ENCODE measurements around the gene TIAM2.
A peak's percentile ranks its signal among the peaks of the same experiment; 100 is the strongest.

Gene TIAM2

DNA sequence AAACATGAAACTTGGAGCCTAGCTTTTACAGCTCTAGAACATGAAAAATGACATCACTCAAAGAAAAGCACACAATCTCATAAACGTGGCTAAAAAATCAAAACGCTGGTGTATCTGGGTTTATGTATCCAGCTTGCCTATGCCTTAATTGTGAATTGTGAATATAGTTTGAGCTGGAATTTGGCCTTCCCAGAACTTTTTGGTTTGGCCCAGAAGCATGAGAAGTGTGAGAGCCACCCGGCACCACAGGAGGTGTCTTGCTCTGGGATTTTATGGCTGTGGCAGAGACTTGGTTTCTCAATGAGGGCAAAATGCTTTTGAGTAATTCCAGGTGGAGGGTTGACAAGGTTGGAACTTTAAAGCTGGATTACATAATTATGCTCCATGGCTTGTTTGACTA, 69.2 kb downstream of the TIAM2 start:
- DNase-seq (ENCODE audit: low read depth): no peak

DNA sequence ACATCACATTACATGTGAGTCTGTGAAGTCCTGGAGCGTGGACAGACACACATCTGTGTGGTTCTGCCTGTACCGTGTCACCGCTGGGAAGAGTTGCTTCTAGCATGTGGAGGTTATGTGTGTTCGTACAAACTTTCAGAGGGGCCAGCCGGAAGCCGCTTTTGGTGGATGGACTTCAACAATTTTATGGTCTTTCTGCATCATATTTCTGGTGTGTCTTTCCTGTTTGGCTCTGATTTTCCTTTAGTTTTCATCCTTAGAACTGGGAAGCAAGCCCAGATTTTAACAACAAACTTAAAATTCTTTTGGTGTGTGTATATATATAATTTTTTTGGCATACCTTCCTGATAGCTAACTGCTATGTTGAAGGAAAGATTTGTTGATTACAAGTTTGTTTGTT, 71.2 kb downstream of the TIAM2 start:
- DNase-seq (ENCODE audit: low read depth): no peak

DNA sequence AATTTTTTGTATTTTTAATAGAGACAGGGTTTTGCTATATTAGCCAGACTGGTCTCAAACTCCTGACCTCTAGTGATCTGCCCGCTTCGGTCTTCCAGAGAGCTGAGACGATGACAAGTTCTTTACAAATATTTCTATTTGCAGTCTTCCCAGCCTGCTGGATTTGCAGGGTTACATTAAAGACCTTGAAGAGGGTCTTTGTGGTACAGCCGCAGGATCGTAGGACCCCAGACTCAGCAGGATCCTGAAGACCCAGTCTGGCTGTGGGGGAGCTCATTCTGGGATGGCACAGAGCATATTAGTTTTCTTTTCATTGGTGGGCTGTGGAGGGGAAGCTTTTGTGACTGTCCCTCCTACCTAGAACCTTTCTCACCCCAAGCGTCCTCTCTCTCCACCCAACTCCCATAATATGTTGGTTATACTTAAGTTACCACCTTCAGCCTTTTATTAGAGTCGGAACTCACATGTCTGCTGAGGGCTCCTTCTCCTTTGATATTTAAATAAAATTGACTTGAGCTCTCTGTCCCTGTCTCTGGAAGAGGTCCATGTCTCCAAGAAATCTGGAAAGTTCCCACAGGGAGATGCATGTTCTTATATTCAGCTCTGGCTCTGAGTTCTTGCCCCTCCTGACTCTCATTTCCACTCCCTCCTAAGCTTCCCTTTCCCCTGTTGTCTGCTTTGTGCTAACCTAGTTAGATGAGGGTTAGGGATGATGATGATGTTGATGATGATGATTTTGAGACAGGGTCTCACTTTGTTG, 72.0 kb downstream of the TIAM2 start:
- DNase-seq (ENCODE audit: low read depth): no peak

DNA sequence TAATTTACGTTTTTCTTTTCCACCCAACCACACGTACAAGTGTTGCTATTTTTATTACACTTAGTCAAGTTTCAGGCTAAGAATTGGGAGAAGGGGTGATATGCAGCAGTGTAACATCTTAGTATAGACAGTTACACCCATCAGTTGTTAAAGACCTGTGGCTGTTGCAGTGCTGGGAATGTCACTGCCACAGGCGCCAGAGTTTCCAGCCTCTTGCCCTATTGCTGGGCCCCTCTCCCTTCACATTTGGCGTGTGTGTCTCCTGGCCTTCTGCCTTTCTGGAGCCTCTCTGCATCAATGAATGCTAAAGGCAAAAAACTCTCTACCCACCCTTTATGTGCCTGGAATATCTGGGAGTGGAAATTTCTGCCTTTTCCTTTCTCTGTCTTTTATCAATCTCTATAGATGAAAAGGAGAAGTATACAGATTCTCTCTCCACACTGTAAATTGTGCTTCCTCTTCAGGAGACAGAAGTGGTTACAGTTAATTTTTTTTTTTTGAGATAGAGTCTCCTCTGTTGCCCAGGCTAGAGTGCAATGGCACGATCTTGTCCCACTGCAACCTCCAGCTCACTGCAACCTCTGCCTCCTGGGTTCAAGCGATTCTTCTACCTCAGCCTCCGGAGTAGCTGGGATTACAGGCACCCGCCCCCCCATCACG, 73.0 kb downstream of the TIAM2 start:
- no peak for DNase-seq (ENCODE audit: low read depth)

DNA sequence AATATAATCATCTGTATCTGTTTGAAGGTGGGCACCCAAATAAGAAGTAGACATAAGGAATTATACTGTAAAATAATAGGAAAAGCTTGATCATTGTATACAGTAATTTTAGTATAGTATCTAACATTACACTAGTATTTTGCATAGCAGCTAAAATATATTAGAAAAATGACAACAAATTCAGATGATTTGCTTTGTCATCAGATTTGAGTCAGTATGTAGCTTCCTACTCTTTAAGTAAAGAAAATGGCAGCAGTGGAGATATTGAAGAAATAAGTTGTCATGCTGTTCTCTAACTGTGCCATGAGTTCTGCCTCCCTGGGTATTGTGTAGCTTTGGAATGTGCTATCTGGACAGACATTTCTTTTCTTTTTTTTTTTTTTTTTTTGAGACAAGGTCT, 74.4 kb downstream of the TIAM2 start:
- DNase-seq (ENCODE audit: low read depth): no peak

DNA sequence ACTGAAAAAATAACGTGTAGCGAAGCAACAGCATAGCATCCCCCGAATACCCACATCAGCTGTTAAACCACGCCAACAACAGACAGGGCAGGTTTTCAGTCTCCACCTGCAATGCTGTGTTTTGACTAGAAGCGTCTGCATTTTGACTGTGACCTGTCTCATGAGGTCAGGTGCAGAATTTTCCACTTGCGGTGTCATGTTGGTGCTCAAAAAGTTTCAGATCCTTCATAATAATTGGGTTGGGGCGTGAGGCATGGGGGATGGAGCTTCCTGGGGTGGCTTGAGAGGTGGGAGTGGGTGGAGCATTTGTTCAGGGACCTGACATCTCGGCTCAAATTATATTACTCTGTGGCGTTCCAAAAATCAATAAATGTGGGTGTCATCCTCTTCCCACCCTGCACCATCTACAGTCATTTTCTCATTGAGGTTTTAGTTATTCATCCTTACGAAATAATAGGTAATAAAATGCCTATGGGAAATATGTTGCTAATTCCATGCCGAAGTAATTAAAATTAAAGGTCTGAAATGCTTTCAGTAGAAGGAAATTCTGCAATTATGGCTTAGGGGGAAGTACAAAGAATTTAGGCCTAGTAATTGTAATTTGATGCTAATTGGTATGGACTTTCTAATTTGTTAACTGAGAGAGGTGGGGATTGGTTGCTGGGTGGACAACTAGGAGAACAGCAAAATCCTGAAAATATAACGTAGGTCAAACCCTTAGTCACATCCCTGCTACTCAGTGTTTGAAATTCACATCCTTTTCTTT, 81.0 kb downstream of the TIAM2 start:
- DNase-seq (ENCODE audit: low read depth): no peak

DNA sequence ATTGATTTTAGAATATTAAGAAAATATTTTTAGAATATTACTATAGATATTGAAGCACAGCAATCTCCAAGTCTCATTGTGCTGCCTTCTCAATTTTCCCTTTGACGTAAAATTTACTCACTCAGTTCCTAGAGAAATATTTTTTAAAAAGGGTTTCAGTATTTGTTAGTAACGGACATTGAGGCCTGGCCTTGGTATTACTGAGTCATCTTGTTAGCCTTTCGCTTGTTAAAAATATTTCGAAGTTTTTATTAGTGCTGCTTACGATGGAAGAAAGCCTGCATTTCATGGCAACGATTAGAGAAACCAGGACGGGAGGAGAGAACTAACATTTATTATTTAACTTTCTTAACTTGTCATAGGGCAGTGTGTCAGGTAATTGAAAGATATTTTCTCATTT, 82.2 kb downstream of the TIAM2 start:
- no peak for DNase-seq (ENCODE audit: low read depth)

DNA sequence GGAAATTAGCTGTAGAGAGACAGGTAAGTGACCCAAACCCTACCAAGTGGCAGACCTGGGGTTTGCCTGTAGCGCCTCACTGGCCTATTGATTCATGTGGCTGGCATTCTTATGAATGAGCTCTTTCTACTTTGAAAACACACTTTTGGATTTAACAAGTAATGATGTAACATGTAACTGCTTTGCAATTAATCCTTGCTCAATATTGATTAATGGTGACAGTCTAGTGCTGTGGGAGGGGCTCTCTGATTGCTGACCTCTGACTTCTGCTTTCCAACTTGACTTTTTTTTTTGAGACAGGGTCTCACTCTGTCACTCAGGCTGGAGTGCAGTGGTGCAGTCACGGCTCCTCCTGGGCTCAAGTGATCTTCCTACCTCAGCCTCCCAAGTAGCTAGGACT, 82.7 kb downstream of the TIAM2 start:
- no peak for DNase-seq (ENCODE audit: low read depth)

DNA sequence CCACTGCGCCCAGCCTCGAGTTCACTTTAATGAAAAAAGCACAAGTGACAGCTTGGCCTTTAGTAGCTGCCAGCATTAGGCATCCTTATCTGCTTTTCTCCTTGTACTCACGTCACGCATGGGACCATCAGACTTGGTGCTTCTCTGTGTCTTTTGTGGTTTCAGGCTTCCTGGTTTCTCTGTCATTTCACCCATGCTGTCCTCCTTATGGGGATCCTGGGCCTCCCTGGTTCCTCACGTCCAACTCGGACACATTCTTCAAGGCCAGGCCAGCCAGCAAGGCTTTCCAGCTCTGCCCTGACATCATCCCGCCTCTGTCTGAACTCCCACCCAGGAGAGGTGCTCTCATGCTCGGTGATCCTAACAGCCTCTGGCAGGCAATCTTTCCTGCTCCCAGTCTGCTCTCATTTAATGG, 83.2 kb downstream of the TIAM2 start:
- no peak for DNase-seq (ENCODE audit: low read depth)

DNA sequence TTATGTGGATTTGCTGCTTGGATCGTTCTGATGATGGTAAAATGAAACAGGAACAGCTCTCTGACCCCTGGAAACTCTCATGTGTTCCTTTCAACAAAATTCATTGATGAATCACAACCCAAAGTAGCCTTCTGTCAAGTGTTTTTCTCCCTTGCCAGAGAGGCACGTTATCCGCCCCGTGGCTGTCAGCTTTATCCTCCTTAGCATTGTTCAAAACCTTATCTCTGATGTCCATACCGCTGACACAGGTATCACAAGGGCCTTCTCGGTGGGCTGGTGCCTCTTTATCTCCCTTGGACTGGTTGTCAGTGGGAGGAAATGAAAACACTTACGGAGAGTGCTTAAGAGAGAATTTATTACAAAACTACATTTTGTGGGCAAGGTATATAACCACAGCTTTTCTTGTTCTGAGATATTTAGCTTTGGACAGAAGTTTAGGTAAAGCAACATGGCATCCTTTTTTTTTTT, 84.9 kb downstream of the TIAM2 start:
- DNase-seq (ENCODE audit: low read depth): no peak

DNA sequence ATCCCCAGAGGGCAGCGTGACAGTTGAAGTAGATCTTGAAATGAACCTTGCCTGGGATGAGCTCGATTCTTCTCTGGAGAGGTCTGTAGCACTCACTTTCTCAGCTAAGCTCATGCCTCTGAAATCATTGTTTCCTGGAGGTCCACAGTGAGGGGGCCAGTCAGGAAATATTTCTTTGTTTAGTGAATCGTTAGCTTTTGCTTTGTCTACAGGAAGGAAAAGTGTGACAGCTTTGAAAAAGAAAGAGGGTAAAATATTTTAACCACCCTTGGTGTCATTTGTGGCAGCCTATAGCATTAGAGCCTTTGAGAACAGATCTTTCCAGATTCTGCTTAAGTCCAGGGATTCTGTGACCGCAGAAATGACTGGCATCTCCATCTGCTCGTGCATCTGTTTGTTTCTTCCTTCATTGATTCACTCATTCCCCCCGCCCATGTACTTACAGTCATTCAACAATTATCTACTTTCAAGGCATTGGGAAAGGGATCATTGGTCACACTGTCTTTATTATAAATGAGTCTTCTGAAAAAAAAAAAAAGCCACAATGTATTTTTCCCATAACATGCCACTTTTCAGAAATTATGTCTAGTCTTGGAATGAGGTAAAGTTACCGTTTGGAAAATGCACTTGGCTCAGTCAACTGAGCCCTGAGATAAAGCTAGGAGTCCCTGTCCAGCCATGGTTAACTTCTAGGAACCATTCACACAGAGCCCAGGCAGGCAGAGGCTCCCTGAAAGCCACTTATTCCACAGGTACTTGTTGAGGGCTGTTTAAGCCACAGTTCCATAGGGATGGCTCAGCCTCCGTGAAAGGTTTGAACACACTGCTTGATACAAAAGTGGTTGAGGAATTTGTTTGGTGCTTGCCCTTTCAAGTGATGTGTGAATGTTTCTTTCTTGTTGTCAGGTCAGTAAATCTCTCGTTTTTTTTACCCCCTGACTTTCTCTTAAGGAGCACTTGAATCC, 86.0 kb downstream of the TIAM2 start:
- no peak for DNase-seq (ENCODE audit: low read depth)

DNA sequence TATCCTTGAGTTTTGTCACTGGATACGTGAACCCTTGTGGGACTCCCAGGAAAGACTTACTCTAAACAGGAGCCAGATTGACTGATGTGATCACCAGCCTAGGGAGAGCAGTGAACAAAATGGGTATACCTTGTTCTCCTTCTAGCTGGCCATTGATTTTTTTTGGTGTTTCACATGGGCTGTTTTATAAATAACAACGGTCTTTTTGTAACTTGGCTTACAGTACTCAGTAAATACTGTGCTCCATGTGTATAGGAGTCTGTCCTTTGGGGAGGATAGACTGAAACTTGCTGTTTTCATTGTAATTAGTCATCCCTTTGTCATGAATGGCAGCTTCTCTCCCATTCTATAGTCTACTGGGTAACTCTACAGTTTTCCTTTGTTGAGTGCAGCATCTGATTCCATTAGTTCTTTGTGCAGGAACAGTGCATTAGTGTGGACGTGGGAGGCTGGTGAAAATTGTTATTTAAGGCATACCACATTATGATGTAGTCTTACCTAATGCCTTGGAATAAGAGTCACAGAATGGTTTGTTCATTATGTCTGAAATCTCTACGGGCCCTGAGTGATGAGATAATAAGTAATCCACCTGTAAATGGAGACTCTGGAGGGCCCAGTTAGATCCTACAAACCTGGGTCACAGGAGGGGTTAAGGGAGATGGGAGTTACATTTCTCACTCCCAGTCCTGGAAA, 89.5 kb downstream of the TIAM2 start:
- no peak for DNase-seq (ENCODE audit: low read depth)

DNA sequence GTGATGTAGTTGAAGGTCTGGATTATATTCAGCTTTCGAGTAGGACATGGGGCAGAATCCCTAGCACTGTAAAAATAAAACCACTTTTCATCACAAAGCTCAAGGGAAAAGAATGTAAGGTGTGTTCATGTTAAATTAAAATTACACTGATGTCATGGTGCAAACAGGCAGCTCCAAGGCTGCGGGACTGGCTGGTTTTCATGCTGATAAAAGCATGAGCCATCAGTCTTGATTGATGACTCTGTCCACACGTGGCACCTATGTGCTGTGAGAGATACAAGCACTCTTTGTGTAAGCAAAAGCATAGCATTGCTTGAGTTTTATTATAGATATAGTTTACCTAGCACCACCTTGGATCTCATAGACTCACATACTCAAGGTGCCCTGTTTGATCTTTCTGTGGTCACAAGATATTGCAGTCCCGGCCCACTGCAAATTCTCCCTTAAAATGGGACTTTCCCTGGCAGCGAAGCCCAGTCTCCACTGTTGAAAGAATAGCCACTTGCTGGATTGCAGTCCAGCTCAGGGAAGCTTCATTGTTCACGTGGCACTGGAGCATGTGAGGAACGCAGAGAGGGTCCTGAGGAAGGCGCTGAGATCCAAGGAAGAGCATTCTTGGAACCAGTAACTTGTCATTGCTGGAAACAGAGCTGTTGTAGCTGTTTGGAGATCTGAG, 90.6 kb downstream of the TIAM2 start:
- no peak for DNase-seq (ENCODE audit: low read depth)

DNA sequence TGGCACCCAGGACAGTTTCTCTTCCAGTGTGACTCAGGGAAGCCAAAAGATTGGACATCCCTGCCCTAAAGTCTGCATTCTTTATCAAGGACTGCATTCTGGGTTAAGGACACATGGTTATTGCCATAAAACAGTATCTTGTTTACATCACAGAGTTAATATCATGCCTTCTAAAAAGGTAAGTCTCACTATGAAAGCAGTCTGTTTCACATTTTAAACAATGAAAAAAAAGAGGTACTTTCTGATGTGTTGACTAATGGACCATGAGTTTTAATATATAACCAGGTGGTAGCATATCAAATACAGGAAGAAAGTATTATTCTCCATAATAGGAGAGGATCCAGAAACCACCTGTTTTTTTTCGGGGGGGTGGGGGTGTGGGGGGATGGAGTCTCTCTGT, 93.7 kb downstream of the TIAM2 start:
- no peak for DNase-seq (ENCODE audit: low read depth)

DNA sequence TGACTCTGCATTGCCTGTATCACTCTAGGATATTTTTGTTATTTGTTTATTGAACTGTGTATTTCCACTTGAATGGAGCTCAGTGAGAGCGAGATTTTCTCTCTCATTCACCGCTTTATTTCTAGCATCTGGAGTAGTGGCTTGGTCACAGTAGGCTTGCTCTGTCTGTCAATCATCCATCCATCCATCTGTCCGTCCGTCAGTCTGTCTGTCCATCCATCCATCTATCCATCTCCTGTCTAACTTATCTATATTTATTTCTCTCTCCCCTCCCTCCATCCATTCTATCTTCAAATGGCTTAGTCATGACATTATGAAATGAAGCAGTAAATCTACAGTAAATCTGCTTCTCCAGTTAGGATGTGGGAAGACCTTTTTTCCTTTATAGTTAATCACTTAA, 94.6 kb downstream of the TIAM2 start:
- DNase-seq (ENCODE audit: low read depth): no peak

DNA sequence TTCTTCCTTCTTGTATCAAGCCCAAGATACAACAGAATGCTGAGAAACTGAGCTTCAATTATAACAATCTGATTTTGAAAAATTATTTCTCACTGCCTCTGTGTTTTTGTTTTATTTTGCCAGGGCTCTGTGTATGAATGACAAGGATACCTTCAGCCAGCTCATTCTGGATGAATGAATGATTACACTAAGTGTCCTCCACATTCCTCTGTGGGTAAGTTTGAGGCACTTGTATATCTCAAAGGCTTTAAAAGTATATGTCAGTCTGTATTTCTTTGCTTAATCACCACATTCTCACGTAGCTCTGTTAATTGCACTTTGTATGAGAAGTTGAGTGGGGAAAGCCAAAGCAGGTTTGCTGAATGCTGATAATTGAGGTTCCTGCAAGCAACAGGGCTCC, 95.1 kb downstream of the TIAM2 start:
- no peak for DNase-seq (ENCODE audit: low read depth)

DNA sequence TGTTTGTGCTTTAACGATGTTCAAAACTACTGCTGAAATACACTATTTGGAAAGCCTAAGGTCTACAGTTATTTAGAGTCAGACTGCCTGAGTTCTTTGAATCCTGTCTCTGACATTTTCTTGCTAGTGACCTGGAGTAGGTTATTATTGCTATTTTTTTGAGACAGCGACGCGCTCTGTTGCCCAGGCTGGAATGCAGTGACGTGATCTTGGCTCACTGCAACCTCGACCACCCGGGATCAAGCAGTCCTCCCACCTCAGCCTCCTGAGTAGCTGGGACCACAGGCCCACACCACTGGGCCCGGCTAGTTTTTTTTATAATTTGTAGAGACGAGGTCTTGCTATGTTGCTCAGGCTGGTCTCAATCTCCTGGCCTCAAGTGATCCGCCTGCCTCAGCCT, 96.6 kb downstream of the TIAM2 start:
- DNase-seq (ENCODE audit: low read depth): no peak

DNA sequence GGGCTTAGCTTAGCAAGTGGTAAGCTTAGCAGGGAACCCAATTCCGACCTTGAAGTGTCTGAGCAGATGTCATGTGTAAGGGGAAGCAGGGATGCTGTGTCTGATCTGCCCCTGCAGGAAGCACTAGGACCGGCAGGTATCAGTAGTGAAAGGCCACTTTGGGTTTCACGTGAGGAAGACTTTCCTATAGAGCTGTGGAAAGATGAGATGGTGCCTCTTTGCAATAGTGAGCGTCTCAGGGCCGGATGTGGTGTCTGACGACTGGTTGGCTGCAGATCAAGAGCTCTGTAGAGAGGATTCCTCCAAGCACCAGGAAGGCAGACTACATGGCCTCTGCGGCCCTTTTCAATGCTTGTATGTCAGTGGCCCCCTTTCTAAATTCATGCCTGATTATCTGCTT, 98.3 kb downstream of the TIAM2 start:
- peak; percentile 5 for DNase-seq (ENCODE audit: low read depth)

DNA sequence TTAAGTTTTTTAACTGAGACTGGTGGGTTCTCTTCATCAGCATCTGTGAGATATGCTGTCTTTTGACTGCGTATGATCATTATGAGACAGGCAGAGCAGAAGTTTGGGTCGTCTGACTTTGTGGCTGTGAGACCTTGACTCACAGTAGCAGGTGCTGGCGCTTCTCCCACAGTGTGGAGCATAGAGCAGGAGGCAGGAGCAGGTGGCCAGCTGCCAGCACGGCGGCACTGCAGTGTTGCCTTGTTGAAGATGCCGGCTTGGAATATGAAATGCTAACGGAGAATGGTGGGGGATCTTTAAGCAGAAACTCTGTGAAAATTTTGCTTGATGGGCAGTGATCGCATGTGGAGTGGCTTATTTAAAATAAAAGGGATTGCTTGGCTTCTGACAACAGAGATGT, 105.0 kb downstream of the TIAM2 start:
- DNase-seq (ENCODE audit: low read depth): no peak

DNA sequence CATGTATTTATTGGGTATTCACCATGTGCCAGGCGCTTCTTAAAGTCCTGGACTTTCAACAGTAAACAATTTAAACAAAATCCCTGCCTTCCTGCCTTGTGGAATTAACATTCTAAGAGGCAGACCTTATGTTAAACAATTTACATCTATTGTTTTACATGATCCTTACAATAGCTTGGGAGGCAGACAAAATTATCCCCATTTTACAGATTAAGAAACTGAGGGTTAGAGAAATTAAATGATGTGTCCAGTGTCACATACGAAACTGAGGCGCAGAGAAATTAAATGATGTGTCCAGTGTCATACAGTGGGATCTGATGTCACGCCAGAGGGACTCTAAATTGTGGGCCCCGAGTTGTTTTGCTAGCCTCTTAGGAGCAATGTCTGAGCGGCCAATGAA, 105.5 kb downstream of the TIAM2 start:
- no peak for DNase-seq (ENCODE audit: low read depth)

All from stimulated activated CD8-positive, alpha-beta memory T cell treated with anti-CD3 and anti-CD28 coated beads, Interleukin-12 subunit alpha, Interleukin-12 subunit beta, amount 100 ng/mL, for 1 hour (primary cell).